ENCODE data around the gene NOTUM. TPM values are rescaled to one million over a fixed set of nuclear protein-coding genes. Genes with fewer than 3 reads are reported as not detected.
"Not testable (repeated sequence)": the region's sequence is repeated elsewhere in the genome, so short reads cannot be mapped to it uniquely, and the experiment has no call there.

Gene NOTUM
- total RNA-seq, 1 donor from 2014 or later = not detected

GRCh38 chr17:81958633-81959342 lies 2.2 kb downstream of the NOTUM start:
- no peak for DNase-seq (ENCODE audit: low spot score)

GRCh38 chr17:81957691-81958432 lies 3.1 kb downstream of the NOTUM start:
- no peak for DNase-seq (ENCODE audit: low spot score)

- DNase-seq (ENCODE audit: low spot score) = no peak
Measured at GRCh38 chr17:81956607-81957589, 4.1 kb downstream of the NOTUM start.

- DNase-seq (ENCODE audit: low spot score) = no peak
Measured at GRCh38 chr17:81955756-81956544, 5.0 kb downstream of the NOTUM start.

- no peak for DNase-seq (ENCODE audit: low spot score)
Measured at GRCh38 chr17:81955058-81955681, 5.8 kb downstream of the NOTUM start.

DNA sequence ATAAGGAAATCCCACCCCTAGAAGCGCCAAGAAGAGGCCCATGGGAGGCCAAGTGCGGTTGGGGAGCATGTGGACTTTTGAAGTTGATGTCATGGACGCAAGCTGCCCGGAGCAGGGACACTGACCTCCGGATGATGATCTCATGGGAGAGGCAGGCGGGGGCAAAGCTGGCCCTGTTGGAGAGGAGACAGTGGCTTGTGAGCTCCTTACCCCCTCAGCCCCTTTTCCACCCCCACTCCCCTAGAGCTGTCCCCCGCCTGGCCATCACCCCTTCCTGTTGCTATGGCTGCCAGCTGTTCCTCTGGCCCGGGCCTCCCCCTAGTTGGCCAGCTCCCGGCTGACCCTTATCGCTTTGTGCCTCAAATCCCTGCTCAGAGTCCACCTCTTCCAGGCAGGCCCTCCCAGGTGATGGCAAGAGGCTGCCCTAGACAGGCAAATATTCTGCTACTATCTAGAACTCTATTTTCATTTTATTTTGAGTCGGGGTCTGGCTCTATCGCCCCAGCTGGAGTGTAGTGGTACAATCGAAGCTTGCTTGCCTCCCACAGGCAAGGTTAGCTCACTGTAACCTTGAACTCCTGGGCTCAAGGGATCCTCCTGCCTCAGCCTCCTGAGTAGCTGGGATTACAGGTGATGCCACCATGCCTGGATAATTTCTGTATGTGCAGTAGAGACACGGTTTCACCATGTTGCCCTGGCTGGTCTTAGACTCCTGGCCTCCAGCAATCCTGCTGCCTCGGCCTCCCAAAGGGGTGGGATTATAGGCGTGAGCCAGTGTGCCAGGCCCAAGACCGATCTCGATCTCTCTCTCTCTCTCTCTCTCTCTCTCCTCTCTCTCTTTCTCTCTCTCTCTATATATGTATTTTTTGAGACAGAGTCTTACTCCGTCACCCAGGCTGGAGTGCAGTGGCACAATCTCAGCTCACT lies 6.6 kb downstream of the NOTUM start:
- DNase-seq (ENCODE audit: low spot score) = no peak

DNA sequence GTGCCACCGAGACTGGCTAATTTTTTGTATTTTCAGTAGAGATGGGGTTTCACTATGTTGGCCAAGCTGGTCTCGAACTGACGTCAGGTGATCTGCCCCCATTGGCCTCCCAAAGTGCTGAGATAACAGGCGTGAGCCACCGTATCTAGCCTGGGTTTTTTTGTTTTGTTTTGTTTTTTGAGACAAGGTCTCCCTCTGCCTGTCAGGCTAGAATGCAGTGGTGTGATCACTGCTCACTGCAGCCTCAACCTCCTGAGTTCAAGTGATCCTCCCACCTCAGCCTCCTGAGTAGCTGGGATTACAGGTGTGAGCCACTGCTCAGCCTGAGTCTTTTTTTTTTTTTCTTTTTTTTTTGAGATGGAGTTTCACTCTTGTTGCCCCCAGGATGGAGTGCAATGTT lies 7.5 kb downstream of the NOTUM start:
- DNase-seq (ENCODE audit: low spot score) = not testable (repeated sequence)

DNA sequence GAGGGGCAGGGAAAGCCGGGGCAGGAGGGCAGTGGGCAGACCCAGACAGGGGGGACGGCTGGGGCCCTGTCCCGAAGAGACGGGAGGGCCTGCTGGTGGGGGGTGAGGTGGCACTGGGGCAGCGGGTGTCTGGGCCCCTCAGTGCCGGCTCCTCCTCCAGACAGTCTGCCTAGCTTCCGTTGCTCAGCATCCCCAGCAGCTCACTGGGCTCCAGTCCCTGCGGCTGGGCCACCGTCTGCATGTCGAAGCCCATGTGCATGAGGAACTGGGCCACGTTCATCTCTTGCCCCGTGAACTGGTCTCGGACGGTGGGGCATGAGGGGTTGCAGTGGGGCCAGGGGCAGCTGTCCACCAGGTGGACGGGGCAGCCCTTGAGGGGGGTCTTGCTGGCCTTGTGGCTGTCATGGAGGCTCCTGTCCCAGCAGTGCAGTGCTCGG lies 8.2 kb downstream of the NOTUM start:
- DNase-seq (ENCODE audit: low spot score) = no peak

GRCh38 chr17:81951785-81952684 lies 9.0 kb downstream of the NOTUM start:
- no peak for DNase-seq (ENCODE audit: low spot score)

DNA sequence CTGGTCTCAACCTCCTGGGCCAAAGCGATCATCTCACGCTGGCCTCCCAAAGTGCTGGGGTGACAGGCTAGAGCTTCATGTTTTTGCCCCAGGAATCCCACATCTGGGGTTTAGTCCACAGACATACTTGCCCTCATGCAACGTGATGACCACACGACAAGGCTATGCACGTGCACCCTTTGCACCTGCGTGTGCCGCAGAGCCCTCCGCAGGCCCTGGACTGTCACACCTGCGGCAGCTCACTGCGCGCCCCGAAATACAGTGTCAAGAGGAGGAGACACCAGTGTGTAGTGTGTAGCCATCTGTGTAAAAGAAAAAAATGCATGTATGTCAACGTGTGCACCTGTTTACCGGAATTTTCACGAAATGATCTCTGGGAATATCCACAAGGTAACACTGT lies 10.5 kb downstream of the NOTUM start:
- DNase-seq (ENCODE audit: low spot score) = no peak

DNA sequence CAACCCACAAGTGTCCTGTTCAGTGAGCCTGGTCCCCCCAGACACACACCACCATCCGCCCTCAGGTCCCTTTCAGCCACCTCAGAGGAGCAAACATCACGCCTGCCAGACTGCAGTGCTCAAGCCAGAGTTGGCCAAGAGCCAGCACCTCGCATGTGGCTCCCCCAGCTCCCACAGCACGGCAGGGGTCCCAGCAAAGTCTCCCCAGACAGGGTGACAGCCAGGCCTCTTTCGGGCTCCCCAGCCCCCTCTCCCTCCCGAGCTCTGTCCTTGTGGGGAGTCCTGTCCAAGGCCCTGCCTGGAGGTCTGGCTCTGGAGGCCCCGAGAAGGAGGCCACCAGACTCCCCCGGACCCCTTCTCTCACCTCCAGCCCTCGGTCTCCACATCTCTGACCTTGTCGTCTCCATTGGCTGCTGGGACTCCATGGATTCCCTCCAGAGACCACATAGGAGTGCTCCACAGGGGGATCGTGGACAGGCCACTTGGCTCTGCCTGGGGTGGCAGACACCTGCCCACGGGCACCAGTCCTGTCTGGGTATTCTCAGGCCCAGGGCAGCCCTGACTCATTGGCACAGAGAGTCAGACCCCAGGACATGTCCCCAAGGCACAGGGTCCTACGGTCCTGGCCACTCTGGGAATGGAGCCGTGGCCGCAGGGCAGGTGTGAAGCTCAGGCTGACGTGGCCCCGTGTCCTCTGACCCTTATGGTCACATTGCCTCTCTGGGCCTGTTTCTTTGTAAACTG lies 12.2 kb downstream of the NOTUM start:
- DNase-seq (ENCODE audit: low spot score) = no peak

- DNase-seq (ENCODE audit: low spot score) = no peak
Measured at GRCh38 chr17:81947189-81947588, 13.8 kb downstream of the NOTUM start, which contains the start of gene MYADML2. Gene MYADML2, minus strand, starts transcription at chr17:81947233. Its CDS starts 5,492 bp downstream, at chr17:81941741.

DNA sequence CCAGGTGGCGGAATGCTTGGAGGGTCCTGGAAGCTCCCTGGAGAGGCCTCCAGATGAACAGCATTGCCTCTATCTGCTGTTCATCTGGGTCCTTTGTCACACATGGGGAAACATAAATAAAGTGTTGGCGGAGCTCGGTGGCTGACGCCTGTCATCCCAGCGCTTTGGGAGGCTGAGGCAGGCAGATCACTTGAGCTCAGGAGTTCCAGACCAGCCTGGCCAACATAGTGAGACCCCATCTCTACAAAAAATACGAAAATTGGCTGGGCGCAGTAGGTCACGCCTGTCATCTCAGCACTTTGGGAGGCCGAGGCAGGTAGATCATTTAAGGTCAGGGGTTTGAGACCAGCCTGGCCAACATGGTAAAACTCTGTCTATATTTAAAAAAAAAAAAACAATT lies 16.1 kb downstream of the NOTUM start:
- no peak for DNase-seq (ENCODE audit: low spot score)

DNA sequence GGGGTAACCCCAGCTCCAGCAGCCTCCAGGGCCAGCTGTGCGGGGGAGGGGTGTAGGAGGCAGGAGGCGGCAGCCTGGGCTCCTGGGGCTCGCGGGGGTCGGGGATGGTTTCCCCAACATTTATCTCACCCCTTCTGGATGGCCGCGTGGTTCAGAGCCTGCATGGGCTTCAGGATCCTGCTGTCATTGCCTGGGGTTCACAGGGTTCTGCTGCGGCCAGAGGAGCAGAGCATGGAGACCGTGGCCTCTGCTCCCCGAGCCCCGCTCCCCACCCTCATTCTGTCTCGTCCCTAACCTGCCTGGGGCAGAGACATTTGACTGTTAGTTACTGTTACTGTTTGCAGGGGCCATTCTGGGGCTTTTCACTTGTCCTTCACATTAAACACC lies 18.8 kb downstream of the NOTUM start:
- no peak for DNase-seq (ENCODE audit: low spot score)

DNA sequence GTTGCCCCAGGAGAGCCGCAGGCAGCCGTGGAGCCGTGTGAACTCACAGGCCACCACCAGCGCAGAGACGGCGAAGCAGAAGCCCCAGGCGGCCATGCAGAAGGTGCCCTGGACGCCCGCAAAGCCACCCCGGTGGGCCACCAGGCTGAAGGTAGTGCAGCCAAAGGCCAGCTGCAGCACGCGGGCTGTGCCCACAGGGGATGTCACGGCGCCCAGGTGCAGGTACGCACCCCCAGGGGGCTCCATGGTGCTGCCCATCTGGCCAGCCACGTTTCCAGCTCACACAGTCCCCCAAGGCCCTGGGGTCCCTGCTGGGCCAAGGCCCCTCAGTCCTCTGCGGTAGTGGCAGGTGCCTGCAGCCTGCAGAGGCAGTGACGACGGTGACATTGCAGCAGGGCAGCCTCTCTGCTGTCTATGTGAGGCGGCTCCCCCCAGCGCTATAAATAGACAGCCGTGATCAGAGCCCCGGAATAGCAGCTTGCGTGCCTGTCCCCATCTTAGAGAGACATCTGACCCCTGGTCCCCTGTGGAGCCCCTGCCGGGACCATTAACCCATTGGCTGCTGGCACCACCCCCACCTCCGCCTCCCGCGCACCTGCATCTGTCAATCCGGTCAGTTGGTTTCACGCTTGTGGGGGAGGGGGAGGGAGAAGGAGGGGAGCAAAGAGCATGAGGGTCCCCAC lies 19.4 kb downstream of the NOTUM start:
- no peak for DNase-seq (ENCODE audit: low spot score)
